HG02943 (cell line): ENCODE results near the gene MSRB3.
"Not testable (repeated sequence)": the region's sequence is repeated elsewhere in the genome, so short reads cannot be mapped to it uniquely, and the experiment has no call there.

Experiments
- ATAC-seq: cut with Tn5 transposase; IDR thresholded peaks from one replicate; pipeline ENCODE4 v1.9.1; 2021; ENCODE audit warnings: mild to moderate bottlenecking, low read depth, moderate library complexity; ENCODE audit not compliant: unreplicated experiment

Gene MSRB3

DNA sequence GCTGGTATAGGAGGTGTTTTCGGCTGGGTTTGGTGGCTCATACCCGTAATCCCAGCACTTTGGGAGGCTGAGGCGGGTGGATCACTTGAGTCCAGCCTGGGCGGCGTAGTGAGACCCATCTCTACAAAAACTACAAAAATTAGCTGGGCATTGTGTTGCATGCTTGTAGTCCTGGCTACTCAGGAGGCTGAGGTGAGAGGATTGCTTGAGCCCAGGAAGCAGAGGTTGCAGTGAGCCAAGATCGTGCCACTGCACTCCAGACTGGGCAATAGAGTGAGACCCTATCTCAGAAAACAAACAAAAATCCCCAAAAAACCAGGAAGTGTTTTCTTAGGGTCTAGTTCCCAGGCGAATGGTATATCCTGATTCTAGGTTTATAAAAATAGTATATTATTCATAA lies 7.0 kb downstream of the MSRB3 start:
- not testable (repeated sequence) for ATAC-seq

DNA sequence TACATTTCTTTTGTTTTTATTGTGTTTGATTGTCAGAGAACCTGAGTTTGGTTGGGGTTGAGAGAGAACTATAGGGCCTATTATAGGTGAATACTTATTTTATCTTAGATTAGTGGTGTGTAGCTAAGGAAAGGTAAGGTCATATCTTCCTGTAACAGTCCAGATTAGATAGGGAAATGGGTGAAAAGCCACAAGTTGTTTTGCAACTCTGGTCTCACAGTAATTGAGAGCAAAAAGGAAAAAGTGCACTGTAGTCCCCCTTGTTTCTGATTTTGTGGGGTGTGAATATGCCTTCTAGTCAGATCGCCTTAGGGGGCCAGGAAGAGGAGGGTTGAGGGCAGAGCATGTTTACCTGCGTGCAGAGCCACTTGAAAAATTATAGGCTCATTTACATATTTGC lies 8.9 kb downstream of the MSRB3 start:
- ATAC-seq, result no peak

DNA sequence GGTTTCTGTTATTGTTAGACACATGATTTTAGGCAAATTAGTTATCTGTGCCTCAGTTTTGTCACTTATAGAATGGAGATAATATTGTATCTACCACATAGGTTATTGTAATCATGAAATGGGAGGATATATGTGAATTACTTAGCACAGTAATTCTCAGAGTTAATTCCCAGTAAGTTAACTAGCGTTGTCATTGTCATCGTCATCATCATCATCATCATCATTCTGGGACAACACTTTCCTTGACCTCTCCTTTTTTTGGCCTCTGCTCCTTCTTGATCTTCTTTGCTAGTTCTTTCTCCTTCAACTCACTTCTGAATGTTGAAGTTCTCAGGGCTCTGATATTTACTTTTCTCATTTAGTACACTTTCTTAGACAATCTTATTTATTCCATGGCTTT lies 13.8 kb downstream of the MSRB3 start:
- ATAC-seq, result no peak

DNA sequence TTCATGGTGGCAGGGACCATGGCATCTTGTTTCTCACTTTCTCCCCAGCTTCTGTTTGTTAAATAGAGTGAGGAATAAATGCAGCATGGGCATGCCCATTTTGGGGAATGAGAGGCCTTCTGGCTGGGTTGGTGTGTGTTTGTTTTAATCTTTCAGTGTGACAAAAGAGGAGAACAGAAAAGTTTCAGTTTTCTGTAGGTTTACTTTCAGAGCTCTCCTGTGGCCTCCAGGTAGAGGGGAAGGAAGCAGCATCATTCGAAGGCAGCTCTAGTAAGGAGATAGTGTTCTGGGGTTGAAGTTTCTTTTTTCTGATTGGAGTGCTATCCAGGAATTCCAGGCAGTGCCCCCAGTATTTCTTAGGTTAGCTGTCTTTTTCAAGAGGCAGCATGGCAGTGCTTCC lies 15.3 kb downstream of the MSRB3 start:
- no peak for ATAC-seq

DNA sequence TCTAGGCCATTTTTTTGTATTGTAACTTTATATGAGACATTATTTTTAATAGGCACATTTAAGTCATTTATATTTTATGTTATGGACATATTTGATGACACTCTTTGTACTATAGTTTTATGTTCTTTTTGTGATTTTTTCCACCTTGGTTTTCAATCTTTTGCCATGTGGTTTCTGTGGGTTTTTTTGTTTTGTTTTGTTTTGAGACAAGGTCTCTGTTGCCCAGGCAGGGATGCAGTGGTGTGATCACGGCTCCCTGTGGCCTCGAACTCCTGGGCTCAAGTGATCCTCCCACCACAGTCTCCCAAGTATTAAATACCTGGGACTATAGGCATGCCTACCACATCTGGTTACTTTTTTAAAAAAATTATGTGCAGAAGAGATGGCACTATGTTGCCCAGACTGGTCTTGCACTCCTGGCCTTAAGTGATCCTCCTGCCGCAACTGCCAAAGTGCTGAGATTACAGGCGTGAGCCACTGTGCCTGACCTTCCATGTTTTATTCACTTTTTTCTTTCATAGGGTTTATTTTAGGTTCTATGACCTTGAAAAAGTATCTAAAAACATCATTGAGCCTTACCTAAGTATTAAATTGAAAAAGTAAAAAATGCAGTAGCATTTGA lies 16.3 kb downstream of the MSRB3 start:
- ATAC-seq, result no peak

DNA sequence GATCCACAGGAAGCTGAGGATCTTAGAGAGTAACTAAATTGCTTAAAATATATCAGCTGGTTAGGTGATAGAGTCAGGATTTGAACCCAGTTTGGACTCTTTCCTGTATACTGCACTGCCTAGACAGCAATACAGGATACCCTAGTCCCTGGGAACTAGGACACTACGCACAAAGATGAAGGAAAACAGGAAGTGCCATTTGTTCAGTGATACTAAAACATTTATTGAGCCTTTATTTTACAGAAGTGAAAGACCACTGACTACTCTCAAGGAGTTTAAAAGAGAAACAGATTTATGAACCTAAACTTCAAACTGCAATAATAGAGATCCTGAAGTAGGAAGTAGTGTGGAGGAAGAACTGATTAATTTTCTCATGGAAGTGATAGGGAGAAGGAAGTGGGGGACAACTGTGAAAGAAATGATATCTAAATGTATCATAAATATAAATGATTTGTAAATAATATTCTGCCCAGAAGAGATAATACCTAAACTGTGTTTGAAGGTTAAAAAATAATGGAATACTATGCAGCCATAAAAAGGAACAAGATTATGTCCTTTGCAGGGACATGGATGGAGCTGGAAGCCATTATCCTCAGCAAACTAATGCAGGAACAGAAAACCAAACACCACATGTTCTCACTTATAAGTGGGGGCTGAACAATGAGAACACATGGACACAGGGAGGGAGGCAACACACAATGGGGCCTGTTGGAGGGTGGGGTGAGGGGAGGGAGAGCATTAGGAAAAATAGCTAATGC lies 18.2 kb downstream of the MSRB3 start:
- no peak for ATAC-seq

DNA sequence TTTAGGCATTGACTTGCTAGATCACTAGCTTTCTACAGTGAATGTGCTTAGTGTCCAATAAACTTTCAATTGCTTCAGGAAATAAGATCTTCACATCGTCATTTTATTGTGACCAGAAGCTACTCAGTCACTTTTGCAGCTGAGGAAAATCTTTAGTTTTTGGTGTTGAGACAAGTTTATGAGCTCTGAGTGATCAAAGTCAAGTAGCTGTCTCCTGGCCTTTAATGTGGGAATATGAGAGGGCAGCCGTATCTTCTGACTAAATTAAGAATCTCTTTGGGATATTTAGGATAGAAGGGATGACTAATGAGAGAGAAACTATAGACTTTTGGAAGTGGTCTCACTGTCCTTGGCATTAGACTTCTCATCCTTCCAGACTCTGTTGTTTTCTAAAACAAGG lies 21.6 kb downstream of the MSRB3 start:
- no peak for ATAC-seq

DNA sequence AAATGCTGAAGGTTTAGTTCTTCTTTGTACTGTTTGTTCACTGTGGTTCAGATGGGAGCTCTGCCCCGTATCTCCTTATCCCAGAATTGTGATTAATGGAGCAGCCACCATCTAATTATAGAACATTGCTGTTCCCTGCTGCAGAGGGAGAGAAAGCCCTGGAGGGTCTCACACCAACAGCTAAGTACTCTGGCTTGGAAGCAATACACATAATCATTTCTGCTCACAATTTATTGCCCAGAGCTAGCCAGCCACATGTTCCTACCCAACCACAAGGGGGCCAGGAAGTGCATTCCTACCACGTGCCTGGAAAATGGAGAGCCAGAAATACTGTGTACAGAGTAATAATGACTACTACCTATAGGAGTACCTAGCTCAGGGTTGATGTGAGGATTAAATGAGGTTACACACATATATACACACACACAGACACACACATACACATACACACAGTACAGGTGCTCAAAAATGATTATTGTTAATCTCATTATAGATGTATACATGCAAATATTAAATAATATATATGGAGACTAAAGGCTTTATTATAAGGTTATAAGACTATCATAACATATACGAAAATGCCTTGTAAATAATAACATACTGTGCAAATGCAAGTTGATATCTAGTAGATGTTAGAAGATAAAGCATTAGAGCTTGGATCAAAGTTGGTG lies 22.3 kb downstream of the MSRB3 start:
- ATAC-seq, result no peak

DNA sequence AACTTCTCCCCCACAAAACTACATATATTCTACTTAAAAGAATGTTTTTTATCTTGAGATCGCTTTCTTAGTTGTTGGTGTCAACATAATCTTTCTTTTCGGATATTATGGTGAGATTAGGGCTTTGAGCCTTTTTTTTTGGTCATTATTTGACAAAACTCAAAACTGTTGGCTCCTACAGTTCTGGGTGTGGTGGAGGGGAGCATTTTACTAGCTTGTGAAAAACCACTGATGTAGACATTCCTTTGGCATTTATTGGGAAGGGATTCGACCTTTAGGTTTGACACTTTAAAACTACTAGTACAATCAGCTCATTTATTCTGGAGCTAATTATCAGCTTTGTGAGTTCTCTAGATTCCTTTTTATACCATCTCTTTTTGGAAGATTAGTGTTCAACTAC lies 24.4 kb downstream of the MSRB3 start:
- ATAC-seq, result no peak

DNA sequence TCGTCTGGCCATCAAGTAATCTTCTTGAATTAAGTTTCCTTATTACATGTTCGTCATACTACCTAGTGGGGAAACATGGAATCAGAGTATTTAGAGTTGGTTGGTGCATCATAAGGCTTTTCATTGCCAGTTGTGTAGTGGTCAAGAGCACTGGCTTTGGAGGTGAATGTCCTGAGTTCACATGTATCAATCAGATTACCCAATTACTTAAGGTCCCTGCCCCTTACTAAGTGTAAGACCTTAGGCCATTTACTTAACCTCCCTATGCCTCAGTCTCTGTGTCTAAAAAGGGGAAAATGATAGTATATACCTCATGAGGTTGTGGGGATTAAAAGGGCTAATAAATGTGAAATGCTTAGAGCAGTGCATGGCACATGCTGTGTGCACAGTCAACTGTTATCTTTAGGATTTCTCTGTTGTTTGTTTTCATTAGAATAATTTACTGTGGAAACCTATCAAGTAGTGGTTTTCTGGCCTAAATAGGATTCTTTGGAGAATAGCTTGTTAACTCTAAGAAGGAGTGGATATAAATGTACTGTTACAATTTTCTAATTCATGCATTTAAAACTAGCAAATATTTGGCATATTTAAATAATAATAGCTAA lies 27.0 kb downstream of the MSRB3 start:
- no peak for ATAC-seq

DNA sequence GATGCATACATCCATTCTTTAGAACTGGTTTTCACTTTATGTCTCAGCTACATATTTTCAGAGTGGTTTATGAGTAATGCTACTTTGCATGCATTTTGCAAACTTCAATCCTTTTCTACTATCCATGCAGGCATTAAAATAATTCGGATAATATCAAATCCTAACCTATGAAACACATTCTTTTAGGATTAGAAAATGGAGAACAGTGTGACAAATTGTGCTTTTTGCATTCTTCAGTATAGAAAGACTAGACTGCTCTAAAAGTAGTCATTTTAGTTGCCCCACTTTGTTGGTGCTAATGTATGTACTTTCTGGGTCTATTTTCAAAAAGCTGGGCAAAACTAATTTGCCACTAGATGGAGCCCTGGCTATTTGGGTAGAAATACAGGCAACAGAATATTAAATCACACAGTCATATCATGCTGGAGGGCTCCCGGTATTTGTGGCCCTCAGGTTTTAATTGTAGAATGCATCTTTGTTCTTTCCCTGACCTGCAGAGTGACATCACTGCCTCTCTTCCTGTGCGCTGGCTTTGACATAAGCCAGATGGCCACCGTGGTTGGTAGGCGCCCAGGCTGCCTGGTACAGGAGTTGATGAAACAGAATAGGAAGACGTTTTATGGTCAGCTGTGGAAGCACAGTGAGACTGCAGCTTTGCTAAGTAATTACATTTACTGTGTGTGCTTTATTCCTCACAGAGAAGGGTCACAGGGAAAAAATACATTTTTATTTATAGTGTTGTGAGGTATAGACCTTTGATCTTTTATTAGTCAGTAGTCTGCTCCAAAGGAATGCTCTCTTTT lies 28.1 kb downstream of the MSRB3 start:
- no peak for ATAC-seq

DNA sequence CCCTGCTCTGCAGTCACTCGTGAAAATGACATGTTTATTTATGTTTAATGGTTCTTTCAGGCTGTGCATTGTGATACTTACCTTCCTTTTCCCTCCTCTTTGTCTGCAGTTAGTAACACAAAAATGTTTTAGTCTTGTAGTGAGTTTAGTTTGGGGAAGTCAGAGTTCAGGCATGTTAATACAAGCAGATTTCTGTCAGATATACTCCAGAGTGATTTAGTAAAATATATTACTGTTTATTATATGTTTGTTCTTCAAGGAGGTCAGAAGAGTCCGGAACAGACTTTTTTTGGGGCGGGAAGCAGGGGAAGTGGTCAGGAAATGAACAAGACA lies 28.7 kb downstream of the MSRB3 start:
- ATAC-seq, result no peak

DNA sequence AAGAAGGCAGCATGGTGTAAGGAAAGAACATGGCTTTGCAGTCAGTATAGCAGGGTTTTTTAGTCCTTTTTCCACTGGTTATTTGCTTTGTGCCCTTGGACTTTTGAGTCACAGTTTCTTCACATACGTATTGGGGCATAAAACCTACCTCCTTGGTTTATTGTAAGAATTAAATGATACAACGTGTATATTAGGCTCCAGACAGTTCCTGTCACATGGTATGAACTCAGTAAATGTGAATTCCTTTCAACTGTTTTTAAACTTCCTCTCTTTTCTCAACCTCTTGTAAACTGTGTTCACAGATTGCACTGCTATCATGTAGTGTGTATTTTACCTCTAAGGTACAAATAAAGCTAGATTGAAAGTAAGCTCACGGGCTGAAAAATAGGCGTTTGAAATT lies 29.5 kb downstream of the MSRB3 start:
- no peak for ATAC-seq

DNA sequence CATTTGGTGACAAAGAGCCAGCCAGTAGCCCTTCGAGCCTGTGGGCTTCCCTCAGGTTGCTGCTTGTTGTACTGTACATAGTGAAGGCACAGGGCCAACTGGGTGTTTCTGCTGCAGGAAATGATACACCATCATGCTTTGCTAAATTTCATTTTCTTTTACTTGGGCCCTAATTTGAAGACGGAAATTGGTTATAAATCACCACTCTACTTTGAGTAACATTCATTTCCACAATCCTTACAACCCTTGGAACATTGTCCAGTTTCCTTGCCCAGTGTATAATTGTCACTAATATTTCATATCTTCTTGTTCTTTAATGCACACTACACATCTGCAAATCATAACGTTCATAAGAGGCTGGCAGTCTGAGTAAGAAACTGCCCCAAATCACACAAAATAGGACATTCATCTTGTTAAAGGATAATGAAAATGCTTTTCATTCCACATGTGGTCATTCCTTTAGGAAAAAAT lies 30.2 kb downstream of the MSRB3 start:
- ATAC-seq, result no peak

DNA sequence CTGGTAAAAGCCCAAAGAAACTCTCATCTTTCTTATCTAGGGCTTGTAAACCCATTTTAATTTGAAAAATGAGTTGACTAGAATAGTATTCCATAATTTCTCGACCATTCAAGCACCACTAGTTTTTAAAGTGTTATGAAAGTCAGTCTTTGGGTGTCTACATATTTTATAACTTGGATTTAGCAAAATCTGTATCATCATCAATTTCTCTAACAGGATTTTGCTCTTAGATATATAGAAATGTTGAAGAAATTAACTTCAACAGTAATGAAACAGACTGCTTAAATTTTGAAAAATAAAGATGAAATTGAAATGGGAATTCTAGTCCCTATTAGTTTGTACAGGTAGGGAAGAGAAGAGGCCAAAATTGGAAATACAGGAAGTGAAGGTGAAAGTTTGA lies 32.8 kb downstream of the MSRB3 start:
- ATAC-seq, result no peak

DNA sequence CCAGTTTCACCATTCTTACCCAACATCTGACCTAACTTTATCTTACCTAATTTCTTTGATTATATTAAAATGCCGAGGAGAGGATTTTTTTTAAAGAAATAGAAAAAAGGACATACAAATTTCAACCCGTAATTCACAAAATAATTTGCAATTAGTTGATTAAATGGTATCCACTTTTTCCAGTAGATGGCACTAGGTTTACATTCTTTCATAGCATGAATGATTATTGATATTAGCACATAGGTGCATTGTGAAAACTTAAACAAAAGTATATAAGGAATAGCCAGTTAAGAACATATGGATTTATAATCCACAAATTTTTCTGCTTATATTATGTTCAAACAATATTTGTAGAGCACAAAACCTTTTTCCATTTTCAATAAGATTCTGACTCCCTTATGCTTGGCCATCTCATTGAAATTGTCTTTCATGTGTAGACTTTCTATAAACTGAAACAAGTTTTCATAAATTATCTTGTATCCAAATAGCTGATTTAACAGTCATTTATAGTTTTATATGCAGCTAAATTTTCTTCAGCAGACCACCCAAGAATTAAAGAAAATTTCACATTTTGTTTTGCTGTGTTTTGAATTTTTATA lies 35.3 kb downstream of the MSRB3 start:
- no peak for ATAC-seq

DNA sequence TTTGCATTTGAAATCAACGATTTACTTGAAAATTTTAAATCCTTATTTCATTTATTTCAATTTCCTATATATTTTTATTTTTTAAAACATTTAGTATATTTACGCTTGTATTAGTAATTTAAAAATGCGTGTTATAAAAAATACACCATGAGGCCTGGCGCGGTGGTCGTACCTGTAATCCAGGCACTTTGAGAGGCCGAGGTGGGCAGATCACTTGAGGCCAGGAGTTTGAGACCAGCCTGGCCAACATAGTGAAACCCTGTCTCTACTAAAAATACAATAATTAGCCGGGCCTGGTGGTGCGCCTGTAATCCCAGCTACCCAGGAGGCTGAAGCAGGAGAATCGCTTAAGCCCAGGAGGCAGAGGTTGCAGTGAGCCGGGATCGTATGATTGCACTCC lies 36.8 kb downstream of the MSRB3 start:
- ATAC-seq, result not testable (repeated sequence)

DNA sequence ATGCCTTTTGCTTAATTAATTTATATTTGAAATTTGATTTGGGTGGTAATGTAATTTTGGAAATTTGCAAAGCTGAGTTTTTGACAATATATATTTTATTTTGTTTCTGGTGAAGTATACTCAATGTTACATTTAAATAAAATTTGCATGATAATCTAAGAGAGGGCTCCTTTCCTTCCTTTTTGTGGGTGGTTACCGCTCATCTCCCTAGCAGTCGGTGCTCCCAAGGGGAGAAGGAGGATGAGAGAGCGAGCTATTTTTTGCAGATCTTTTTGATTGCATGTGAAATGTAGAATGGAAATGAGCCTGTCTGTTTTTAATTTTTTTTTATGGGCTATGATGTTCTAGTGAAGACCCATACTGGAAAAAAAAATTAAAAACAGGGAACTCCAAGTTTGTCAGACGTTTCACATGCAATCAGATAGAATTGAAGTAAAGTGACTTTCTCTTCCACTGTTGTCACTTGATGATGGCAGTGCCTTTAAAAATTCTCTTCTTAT lies 39.8 kb downstream of the MSRB3 start:
- no peak for ATAC-seq

DNA sequence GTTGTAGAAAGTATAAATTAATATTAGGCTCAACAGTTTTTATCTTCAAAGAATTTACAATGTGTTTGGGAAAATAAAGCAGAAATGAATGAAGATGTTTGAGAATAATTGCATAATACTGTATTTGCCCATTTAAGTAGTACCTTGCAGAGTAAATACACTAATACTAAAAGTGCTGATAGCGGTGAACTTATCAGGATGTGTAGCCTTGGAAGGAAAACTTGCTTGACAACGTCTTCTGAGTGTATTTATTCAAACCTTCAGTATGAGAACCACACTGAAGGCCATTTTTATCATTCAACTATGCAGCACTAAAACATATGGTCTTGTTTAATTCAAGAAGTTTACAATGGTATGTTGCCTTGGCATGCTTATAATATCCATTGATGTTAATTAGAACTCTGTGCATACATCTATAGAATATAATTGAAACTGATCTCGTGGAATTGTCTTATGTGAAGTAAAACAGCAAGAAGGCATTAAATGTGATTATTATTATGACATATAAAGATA lies 41.3 kb downstream of the MSRB3 start:
- ATAC-seq, result no peak

DNA sequence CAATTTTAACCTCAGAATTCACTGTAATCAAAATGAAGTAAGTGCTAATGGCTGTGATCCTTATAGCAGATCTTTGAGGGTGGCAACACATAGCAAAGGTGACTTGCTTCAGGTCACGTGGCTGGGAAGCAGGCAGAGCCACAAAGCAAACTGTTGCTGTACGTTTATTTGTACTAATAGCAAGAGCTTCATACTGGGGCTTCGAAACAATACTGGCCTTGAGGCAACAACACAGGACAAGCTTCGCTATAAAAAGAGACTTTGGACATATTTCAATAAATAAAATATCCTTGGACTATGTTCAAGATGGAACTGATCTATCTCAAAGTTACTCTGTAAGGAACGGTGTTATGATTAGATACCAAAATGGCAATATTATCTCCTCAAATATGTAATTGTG lies 44.6 kb downstream of the MSRB3 start:
- no peak for ATAC-seq
